Activated CD4-positive, alpha-beta T cell treated with anti-CD3 and anti-CD28 coated beads, Interleukin-2, amount 50 U/mL, for 48 hours (primary cell): ENCODE measurements around the gene ARFGAP1.
A peak's percentile ranks its signal among the peaks of the same experiment; 100 is the strongest.

ENCODE experiments used
- DNase-seq, 2 experiments: peaks; one replicate each; pipeline ENCODE4 v3.0.0-alpha.2; 2020

Gene ARFGAP1

DNA sequence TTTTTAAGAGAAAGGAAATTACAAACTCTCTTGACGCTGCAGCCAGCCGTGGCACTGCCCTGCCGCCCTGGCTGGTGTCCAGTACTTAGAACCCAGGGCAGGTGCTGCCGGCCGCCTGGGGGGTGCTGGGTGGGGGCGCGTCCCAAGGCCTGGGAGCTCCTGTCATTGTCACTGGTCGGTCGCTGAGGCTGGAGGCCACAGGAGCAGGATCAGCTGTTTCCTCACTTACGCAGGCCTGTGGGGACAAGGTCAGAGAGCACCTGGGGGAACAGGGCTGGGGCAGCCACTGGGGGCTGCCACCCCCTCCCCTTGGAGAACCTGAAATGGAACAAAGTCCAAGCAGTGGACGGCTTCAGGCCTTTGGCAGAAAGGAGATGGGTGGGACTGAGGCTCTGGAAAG lies 31.3 kb upstream of the ARFGAP1 start:
- DNase-seq, result no peak

DNA sequence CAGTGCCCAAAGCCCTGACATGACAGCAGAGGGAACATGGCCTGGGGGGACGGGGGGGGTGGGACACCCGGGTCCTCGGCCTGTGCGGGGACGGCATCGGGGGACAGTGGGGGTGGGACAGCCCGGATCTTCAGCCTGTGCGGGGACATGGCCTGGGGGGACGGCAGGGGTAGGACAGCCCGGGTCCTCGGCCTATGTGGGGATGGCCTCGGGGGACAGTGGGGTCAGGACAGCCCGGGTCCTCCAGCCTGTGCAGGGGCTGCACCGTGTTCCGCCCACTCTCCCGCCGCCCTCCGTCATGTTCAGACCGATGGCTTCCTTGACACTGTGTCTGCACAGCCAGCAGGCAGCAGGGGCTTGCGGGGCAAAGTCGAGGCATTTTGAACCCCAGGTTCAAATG lies 29.9 kb upstream of the ARFGAP1 start:
- DNase-seq, result no peak

- DNase-seq, result no peak
Observed at GRCh38 chr20:63243604-63244247, 28.9 kb upstream of the ARFGAP1 start.

GRCh38 chr20:63244468-63244867 lies 28.1 kb upstream of the ARFGAP1 start:
- no peak for DNase-seq

DNA sequence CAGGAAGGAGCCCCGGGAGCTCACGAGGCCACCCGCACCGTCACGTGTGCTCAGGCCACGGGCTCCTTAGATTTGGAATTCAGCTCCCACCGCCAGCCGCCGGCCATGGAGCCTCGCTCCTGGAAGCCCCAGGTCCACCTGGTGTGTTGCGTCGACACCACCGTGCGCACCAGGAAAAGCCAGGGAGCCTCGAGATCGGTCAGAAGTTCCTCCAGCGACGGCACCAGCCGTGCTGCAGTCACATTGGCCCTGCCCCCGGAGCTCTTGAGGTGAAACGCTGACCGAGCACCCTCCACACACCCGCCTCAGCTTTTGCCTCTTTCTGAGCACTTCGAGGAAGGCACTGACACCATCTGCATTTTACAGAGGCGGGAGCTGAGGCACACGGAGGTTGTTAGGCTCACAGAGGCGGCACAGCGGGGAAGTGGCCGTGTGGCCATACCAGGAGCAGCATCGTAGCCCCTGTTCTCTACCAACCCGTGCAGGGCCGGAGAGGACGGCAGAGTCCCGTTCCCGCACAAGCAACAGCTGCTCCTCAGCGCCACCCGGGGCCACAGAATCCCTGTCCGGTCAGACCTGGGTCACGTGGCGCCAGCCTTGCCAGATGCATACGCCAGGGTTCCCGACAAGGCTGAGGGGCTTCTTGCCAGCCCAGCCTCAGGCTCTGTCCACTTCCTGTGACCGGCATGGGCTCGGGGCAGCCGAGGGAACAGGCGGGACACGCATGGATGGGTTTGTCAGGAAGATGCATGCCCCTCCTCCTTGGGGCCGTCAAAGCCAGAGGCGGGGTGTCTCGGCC lies 25.9 kb upstream of the ARFGAP1 start:
- no peak for DNase-seq

GRCh38 chr20:63247671-63248228 lies 24.9 kb upstream of the ARFGAP1 start:
- DNase-seq, result no peak

DNA sequence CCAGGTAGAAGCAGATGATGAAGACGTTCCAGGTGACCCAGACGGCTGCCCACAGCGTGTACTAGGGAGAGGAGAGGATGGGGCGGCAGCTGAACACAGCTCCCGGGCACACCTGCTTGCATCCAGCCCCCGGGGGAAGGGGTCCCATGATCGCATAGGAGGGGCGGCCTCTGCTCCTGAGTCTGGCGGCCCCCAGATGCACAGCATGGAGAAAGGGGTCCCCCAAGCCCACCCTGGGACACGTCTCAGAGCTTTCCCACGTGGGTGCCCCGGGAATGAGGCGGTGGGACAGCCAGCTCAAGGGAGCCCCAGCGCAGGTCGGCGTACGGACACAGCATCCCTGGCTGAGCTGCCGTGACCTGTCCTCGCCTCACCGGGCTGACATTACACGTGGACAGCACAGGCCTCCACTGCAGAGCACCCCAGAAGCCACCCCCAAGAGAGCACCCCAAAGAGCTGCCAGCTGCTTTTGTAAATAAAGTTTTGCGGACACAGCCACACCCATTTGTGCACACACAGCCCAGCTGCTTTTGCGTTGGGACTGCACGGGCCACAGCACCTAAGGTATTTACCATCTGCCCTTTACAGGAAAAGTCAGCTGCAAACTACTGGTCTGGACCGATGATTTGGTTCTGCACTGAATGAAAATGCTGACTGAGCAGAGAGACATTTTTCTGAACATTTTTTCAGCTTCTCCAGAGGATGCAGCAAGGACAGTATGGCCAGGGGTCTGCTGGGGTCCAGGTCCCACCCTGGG lies 23.6 kb upstream of the ARFGAP1 start:
- no peak for DNase-seq

- no peak for DNase-seq
Observed at GRCh38 chr20:63249891-63250290, 22.7 kb upstream of the ARFGAP1 start.

- peak in 1 of 2 experiments; percentile 30 for DNase-seq
Observed at GRCh38 chr20:63251350-63251749, 21.3 kb upstream of the ARFGAP1 start.

DNA sequence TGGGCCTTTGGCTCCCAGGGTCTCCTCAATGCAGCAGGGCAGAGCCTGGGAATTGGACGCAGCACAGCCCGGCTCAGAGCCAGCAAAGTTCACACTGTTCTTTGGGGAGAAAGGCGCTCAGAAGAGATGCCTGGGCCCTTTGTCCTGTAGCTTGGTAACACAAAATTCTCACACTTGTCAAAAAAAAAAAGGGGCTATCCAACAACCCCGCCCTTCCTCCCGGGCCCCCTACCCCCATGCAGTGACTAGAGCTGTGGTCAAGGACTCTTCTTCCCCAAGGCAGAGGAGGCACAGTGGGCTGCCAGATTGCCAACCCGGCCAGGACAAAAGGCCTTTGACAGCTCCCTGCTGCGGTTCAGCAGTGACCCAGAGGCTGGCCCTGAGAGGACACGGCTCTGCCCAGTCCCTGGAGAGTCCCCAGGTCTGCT lies 20.3 kb upstream of the ARFGAP1 start:
- no peak for DNase-seq

DNA sequence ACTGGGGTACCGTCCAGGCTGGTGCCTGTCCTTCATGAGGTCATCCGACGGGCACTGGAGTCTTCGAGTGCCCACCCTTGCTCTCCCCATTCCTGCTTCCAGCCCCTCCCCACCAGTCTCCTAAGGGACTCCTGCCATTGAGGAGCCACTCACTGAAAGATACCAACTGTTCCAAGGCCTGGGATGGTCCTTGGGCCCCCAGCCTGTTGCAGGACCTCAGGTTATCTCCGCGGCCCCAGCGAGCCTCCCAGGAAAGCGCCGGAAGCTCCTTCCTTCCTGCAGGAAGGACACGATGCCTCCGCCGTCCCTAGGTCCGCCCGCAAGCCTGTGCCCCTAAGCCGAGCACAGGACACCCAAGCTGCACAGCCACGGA lies 19.6 kb upstream of the ARFGAP1 start:
- no peak for DNase-seq

GRCh38 chr20:63253438-63254231 lies 19.0 kb upstream of the ARFGAP1 start:
- no peak for DNase-seq

DNA sequence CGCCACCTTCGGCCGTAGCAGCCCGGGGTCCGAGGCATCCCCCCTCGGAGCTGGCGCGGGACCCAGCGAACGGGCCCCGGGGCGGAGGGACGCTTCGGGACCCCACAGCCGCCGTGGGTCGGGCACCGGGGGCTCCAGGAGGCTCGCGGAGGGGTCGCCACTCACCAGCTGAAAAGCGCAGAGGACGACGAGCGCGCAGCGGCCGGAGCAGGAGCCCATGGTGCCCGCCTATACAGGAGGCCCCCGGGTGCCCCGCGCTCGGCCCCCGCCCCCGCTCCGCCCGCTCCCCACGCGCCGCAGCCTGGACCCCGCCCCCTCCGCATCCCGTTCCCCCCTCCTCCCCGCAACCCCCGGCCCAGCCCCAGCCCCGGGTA lies 18.4 kb upstream of the ARFGAP1 start, which contains the start of gene NKAIN4:
Gene NKAIN4 (minus strand): TSS at position 232 of the 374 bp plus-strand sequence. CDS start 13 bp downstream, at position 219.
- DNase-seq, result no peak

GRCh38 chr20:63254606-63255384 lies 17.8 kb upstream of the ARFGAP1 start:
- no peak for DNase-seq

GRCh38 chr20:63255931-63256704 lies 16.5 kb upstream of the ARFGAP1 start:
- DNase-seq, result no peak

DNA sequence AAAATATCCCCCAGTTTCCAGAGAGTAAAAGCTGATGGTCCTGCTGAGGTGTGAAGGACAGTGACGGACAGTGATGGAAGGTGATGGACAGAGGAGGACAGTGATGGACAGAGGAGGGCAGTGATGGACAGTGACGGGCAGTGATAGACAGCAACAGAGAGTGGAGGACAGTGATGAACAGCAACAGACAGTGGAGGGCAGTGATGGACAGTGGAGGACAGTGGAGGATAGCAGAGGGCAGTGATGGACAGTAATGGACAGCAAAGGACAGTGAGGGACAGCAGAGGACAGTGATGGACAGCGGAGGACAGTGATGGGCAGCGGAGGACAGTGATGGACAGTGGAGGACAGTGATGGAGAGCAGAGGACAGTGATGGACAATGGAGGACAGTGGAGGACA lies 15.7 kb upstream of the ARFGAP1 start:
- no peak for DNase-seq

DNA sequence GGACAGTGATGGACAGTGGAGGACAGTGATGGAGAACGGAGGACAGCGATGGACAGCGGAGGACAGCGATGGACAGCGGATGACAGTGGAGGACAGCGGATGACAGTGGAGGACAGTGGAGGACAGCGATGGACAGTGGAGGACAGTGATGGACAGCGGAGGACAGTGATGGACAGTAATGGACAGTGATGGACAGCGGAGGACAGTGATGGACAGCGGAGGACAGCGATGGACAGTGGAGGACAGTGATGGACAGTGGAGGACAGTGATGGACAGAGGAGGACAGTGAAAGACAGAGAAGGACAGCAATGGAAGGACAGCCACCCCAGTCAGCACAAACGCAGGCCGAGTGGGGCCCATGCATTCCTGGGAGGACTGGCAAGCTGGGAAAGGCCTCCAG lies 15.0 kb upstream of the ARFGAP1 start:
- no peak for DNase-seq

DNA sequence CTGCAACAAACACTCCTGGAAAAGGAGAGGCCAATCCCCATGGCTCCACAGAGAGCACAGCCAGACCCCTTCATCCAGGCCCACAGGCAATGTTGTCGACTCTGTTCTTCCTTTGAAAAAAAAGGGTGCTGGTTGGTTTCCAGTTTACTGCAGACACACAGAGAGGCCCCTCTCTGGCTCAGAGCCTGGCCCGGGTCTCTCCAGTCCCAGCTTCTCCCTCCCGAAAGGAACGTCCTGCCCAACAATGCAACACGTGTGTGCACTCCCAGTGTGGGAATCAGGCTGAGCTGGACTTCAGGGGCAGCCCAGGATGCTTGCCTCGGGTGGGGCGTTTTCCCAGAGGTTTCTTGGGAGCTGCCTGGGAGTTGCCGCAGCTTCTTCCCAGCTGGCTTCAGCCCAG lies 13.8 kb upstream of the ARFGAP1 start:
- no peak for DNase-seq

DNA sequence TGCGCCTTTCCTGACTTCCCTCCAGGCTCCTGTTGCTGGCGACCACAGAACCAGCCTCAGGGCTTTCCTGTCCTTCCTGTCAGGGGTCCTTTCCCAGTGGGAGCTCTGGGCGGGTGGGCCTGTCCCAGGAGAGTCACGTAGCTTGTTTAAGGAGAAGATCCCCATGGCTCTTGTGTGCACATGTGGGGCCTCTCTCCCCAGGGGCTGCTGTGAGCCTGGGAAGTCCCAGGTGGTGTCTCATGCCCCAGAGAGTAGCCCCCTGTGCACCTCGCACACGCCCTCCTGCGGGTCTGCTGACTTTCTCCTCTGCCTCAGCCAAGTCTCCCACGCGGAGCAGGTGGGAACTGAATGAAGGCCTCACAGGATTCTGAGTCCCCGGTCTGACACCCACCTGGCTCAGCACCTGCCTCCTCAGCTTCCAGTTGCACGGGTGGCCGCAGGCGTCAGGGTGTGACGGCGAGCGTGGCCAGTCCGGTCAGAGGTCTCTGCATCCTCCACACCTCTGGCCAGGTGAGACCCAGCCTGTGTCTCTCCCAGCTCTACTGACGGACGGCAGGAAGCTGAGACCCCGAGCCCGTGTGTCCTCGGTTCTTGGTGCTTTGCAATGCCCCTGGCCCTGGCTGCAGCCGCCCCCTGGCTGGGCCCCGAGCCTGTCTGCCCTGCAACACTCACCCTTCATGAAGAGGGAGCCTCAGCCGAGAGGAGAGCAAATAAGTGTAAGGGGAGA lies 12.7 kb upstream of the ARFGAP1 start:
- DNase-seq, result no peak

- no peak for DNase-seq
Observed at GRCh38 chr20:63260521-63260920, 12.1 kb upstream of the ARFGAP1 start.
